HEK293 (cell line): Measurements from ENCODE around the gene HOXD3.

Experiments
- CTCF ChIA-PET: fragments of 350-600 bp; formaldehyde crosslinking; extraction: SDS; loops from one replicate; lab custom pipeline; 2021; ENCODE audit warnings: antibody characterized with exemption; lab: Yijun Ruan, JAX
- POLR2A ChIA-PET: fragments of 300-600 bp; formaldehyde crosslinking; extraction: SDS; loops from one replicate; lab custom pipeline; 2020; ENCODE audit warnings: antibody characterized with exemption, inconsistent platforms; lab: Yijun Ruan, JAX
- H3K27ac ChIP-seq: fragments of 200-500 bp; sonication (Bioruptor generic); 2 replicates; pipeline ENCODE4 v1.5.1; 2014; ENCODE audit warnings: low read depth, low read length, control low read depth, inconsistent platforms; ENCODE audit errors: extremely low read depth
- H3K36me3 ChIP-seq, 2 experiments: fragments of 200-500 bp in 1 of 2; sonication (Bioruptor generic) in 1 of 2; 1 replicate in 1 of 2; 2 replicates in 1 of 2; pipeline ENCODE4 v1.5.1; 2014 to 2017; ENCODE audit warnings: inconsistent platforms in 2 of 2, low read length in 2 of 2; ENCODE audit not compliant: control insufficient read depth in 2 of 2, insufficient read depth in 1 of 2
- H3K4me1 ChIP-seq: fragments of 200-500 bp; sonication (Bioruptor generic); 2 replicates; pipeline ENCODE4 v1.5.1; 2014; ENCODE audit warnings: mild to moderate bottlenecking, low read length, inconsistent platforms; ENCODE audit not compliant: control insufficient read depth, insufficient read depth
- H3K4me3 ChIP-seq: 2 replicates; pipeline ENCODE4 v1.5.1; 2011; ENCODE audit warnings: low read depth, mild to moderate bottlenecking, control low read depth, low read length, moderate library complexity
- H3K9me3 ChIP-seq: fragments of 200-500 bp; sonication (Bioruptor generic); 2 replicates; pipeline ENCODE4 v1.5.1; 2014; ENCODE audit warnings: low read depth, low read length, inconsistent platforms; ENCODE audit not compliant: control insufficient read depth, insufficient read depth
- BCL11B ChIP-seq: fragments of 450-650 bp; formaldehyde crosslinking; IDR thresholded peaks from 2 replicates; pipeline ENCODE4 v1.5.1; 2016; ENCODE audit warnings: low read depth, missing biosample characterization, missing genetic modification characterization
- CTCF ChIP-seq: fragments of 450-650 bp; formaldehyde crosslinking; IDR thresholded peaks from 2 replicates; pipeline ENCODE4 v1.5.1; 2016; ENCODE audit warnings: missing biosample characterization, missing genetic modification characterization
- EGR2 ChIP-seq: fragments of 450-650 bp; formaldehyde crosslinking; IDR thresholded peaks from 2 replicates; pipeline ENCODE4 v1.5.1; 2016; ENCODE audit warnings: low read depth, missing biosample characterization, missing genetic modification characterization
- FEZF1 ChIP-seq: fragments of 450-650 bp; formaldehyde crosslinking; IDR thresholded peaks from 2 replicates; pipeline ENCODE4 v1.5.1; 2016; ENCODE audit warnings: missing biosample characterization, missing genetic modification characterization
- PRDM10 ChIP-seq: fragments of 450-650 bp; formaldehyde crosslinking; IDR thresholded peaks from 2 replicates; pipeline ENCODE4 v1.5.1; 2016; ENCODE audit warnings: missing biosample characterization, missing genetic modification characterization
- ZBTB8A ChIP-seq: fragments of 450-650 bp; formaldehyde crosslinking; IDR thresholded peaks from 2 replicates; pipeline ENCODE4 v1.5.1; 2016; ENCODE audit warnings: missing biosample characterization, missing genetic modification characterization
- ZFHX2 ChIP-seq: fragments of 450-650 bp; formaldehyde crosslinking; conservative IDR thresholded peaks from 2 replicates; pipeline ENCODE4 v1.5.1; 2016; ENCODE audit warnings: missing biosample characterization, missing genetic modification characterization
- ZNF133 ChIP-seq: fragments of 450-650 bp; formaldehyde crosslinking; IDR thresholded peaks from 2 replicates; pipeline ENCODE4 v1.5.1; 2016; ENCODE audit warnings: missing biosample characterization, missing genetic modification characterization
- ZNF174 ChIP-seq: fragments of 450-650 bp; formaldehyde crosslinking; IDR thresholded peaks from 2 replicates; pipeline ENCODE4 v1.5.0; 2017; ENCODE audit warnings: missing biosample characterization, mild to moderate bottlenecking, missing genetic modification characterization
- ZNF184 ChIP-seq: fragments of 450-650 bp; IDR thresholded peaks from 2 replicates; pipeline ENCODE4 v1.5.1; 2018; ENCODE audit warnings: missing biosample characterization, mild to moderate bottlenecking, missing genetic modification characterization
- ZNF324 ChIP-seq: fragments of 450-650 bp; formaldehyde crosslinking; IDR thresholded peaks from 2 replicates; pipeline ENCODE4 v1.5.1; 2016; ENCODE audit warnings: missing biosample characterization, missing genetic modification characterization
- ZNF391 ChIP-seq: fragments of 450-650 bp; formaldehyde crosslinking; IDR thresholded peaks from 2 replicates; pipeline ENCODE4 v1.5.1; 2016; ENCODE audit warnings: low read depth, missing biosample characterization, missing genetic modification characterization, borderline replicate concordance
- ZNF48 ChIP-seq: fragments of 450-650 bp; formaldehyde crosslinking; IDR thresholded peaks from 2 replicates; pipeline ENCODE4 v1.5.1; 2016; ENCODE audit warnings: missing biosample characterization, missing genetic modification characterization
- ZNF558 ChIP-seq: fragments of 450-650 bp; formaldehyde crosslinking; IDR thresholded peaks from 2 replicates; pipeline ENCODE4 v1.5.1; 2016; ENCODE audit warnings: missing biosample characterization, missing genetic modification characterization
- ZNF792 ChIP-seq: fragments of 450-650 bp; formaldehyde crosslinking; IDR thresholded peaks from 2 replicates; pipeline ENCODE4 v1.5.1; 2016; ENCODE audit warnings: missing biosample characterization, missing genetic modification characterization

The HOXD3 gene

DNA sequence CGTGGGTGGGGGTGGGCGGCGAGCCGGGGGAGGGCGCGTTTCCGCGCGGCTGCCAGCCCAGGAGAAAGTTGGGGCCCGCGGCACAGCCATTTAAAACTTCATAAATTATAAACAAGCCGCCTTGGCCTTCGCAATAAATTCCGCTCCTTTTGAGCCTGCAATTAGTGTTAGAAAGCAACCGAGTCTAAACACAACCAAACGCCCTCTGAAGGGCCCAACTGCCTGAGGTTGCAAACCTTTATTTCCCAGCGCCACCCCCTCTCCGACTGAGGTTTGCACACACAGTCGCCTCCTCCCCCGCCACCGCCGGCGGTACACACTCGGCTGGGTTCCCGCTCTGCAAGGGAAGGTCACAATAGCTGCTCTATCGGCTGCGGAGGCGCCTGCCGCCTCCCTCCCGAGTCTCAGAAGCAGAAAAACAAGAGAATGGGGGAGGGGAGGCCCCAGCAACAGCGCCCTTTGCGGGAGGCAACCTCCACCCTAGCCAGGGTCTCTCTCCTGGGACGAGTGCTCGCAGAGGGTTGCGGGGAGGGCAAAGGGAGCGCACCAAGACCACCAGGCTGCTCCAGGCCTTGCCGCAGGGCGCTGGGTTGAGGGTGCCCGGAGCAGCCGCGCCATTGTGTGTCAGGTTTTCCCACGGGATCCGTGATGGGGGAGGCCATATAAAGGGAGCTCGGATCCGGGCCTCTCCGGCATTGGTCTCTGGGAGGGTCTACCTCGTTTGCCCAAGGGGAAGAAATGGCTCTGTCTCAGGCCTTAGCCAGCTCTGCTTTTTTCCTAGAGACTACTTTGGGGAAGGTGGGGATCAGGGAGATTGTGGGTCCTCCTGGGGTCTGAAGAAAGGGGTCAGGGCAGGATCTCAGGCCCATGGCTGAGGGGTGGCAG is 18.0 kb downstream of the HOXD3 start:
- CTCF ChIA-PET, result interaction anchor here (0.7 to 1.0 kb wide), 3 partner anchors 48 to 477 kb away, joined by 3 read pairs; no protein-coding TSS in a partner anchor
- peaks cover 4% of the 10 kb centered on the region; the same call in 1 of the 2 replicates for H3K4me1 ChIP-seq

GRCh38 chr2:176175709-176176607 is 18.9 kb downstream of the HOXD3 start:
- ChIA-PET POLR2A (no interaction called here), CTCF (interaction anchor here (0.7 to 1.0 kb wide), 2 partner anchors 278 to 476 kb away, joined by 3 read pairs; no protein-coding TSS in a partner anchor)
- no peak overlapping the region for H3K27ac ChIP-seq
- no peak overlapping the region for H3K4me3 ChIP-seq
- TF ChIP-seq EGR2 (tag by site-specific recombination), result peak; percentile 19; the same call in 1 of the 2 replicates
- TF ChIP-seq FEZF1 (tag by site-specific recombination), result no peak
- no peak for TF ChIP-seq ZNF792 (tag by site-specific recombination)
- no peak for TF ChIP-seq PRDM10 (tag by site-specific recombination)
- no peak for TF ChIP-seq ZNF391 (tag by site-specific recombination)
- TF ChIP-seq ZNF133 (tag by site-specific recombination), result no peak
- no peak for TF ChIP-seq BCL11B
- no peak for TF ChIP-seq ZNF324 (tag by site-specific recombination)
- no peak for TF ChIP-seq ZNF184 (tag by site-specific recombination)
- H3K9me3 ChIP-seq, result no peaks in the 10 kb centered on the region
- H3K4me1 ChIP-seq, result peaks cover 4% of the 10 kb centered on the region; the same call in 1 of the 2 replicates
- peaks cover 0 to 23% of the 10 kb centered on the region in 2 experiments; a peak in 1 of 3 replicates for H3K36me3 ChIP-seq

More for the DNA sequence above, 18.0 kb downstream of the HOXD3 start:
- peaks cover 0 to 23% of the 10 kb centered on the region in 2 experiments; a peak in 1 of 3 replicates for H3K36me3 ChIP-seq
- POLR2A ChIA-PET, result no interaction called here
- peak; percentile 33 for TF ChIP-seq ZFHX2 (tag by site-specific recombination)
- no peak for TF ChIP-seq ZNF558 (tag by site-specific recombination)
- no peak for TF ChIP-seq ZNF48
- H3K27ac ChIP-seq, result no peak overlapping the region
- no peaks in the 10 kb centered on the region for H3K9me3 ChIP-seq
- no peak overlapping the region for H3K4me3 ChIP-seq

DNA sequence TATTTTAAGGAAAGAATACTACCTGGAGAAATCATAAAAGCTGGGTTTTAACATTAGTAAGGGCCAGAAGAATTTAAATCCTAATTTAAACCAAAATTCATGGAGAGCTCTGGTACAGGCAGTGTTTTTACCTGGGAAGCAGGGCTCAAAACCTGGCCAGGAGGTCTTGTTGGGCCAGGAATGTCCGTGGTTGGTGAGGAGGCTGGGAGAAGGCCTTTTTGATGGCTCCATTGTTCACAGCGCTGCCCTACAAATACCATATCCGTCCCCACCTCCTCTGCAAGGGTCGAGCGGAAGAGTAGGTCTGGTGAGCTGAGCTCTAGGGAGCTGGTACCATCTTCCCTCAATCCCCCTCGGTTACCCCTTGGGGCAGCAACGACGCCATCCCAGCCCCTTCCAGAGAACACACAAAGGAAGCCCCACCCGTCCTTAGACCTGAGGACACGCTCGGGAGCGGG is 20.5 kb downstream of the HOXD3 start:
- ChIA-PET CTCF (interaction anchor here (0.6 kb wide), 1 partner anchor 861 kb away, joined by 3 read pairs; no protein-coding TSS in a partner anchor), POLR2A (interaction anchor here (0.9 to 1.1 kb wide), 2 partner anchors 11 to 24 kb away, joined by 3 read pairs; partner anchors contain the start of gene HOXD1)
- peak overlapping the region; percentile 69; the same call in 1 of the 2 replicates for H3K27ac ChIP-seq

More for the DNA sequence above, 20.5 kb downstream of the HOXD3 start:
- peak overlapping the region; percentile 32 for H3K4me3 ChIP-seq
- peaks cover 4% of the 10 kb centered on the region; the same call in 1 of the 2 replicates for H3K4me1 ChIP-seq
- TF ChIP-seq ZBTB8A (tag by site-specific recombination), result peak; percentile 28; the same call in 1 of the 2 replicates
- no peak for TF ChIP-seq ZNF174
- peak; percentile 46; the same call in 1 of the 2 replicates for TF ChIP-seq CTCF (tag by site-specific recombination)
- H3K9me3 ChIP-seq, result no peaks in the 10 kb centered on the region
- H3K36me3 ChIP-seq, result peaks cover 0 to 11% of the 10 kb centered on the region in 2 experiments; a peak in 1 of 3 replicates
